Right ventricle myocardium inferior (tissue), 1 donor: ENCODE data around the gene SSR1. TPM values are rescaled to one million over a fixed set of nuclear protein-coding genes. Genes with fewer than 3 reads are reported as not detected.

Source experiments
- ATAC-seq: fragments of 200-7000 bp; cut with Tn5 transposase; one replicate; pipeline ENCODE4 v1.9.1; 2020; ENCODE audit warnings: mild to moderate bottlenecking, moderate library complexity
- DNase-seq: peaks from one replicate; pipeline ENCODE4 v3.0.0; 2021; ENCODE audit errors: missing footprints
- intact Hi-C: fragments of 100-400 bp; cut with DNase I; formaldehyde crosslinking; loops from one replicate; pipeline ENCODE4 v1.11.0; 2022
- total RNA-seq: library from RNA; stranded (reverse); fragmentation: NEBNext Ultra II Directional; extraction: Animal tissue kit (Norgen Biotek cat#: 25700); gene quantifications from one replicate; pipeline ENCODE4 v1.2.1, GENCODE V29; 2021
- donor health status: DM: no; HTN: yes; CAD: no; lungs with severe emphysema.

Gene SSR1
- total RNA-seq, 1 donor from 2014 or later: 58.5 TPM

- intact Hi-C loops: no loop called here
- DNase-seq (no peak), ATAC-seq (no peak)
These were observed 81.9 kb downstream of the SSR1 start for GRCh38 chr6:7230956-7231713.

GRCh38 chr6:7230327-7230691 lies 82.7 kb downstream of the SSR1 start:
- DNase-seq (no peak), ATAC-seq (no peak)
- intact Hi-C loops: no loop called here

GRCh38 chr6:7229376-7230326 lies 83.3 kb downstream of the SSR1 start:
- no peak for ATAC-seq
- DNase-seq: no peak

GRCh38 chr6:7228662-7229375 lies 84.2 kb downstream of the SSR1 start:
- ATAC-seq: no peak
- intact Hi-C loops: loop anchor here (10.0 kb wide), 1 partner anchor 234 kb away; no protein-coding TSS in a partner anchor
- no peak for DNase-seq

More at GRCh38 chr6:7229376-7230326, 83.3 kb downstream of the SSR1 start:
- intact Hi-C loops: loop anchor here (10.0 kb wide), 1 partner anchor 235 kb away; no protein-coding TSS in a partner anchor

GRCh38 chr6:7224731-7225130 lies 88.3 kb downstream of the SSR1 start:
- intact Hi-C loops: loop anchor here (10.0 kb wide), 1 partner anchor 230 kb away; no protein-coding TSS in a partner anchor
- DNase-seq (no peak), ATAC-seq (peak; percentile 54)

GRCh38 chr6:7222197-7222596 lies 90.8 kb downstream of the SSR1 start:
- DNase-seq (no peak), ATAC-seq (no peak)
- intact Hi-C loops: loop anchor here (10.0 kb wide), 1 partner anchor 227 kb away; no protein-coding TSS in a partner anchor

- intact Hi-C loops: loop anchor here (2.0 kb wide), 1 partner anchor 111 kb away; no protein-coding TSS in a partner anchor
- DNase-seq (no peak), ATAC-seq (peak; percentile 30)
These were observed 93.7 kb downstream of the SSR1 start for GRCh38 chr6:7219310-7219709.

- no peak for DNase-seq
- ATAC-seq: no peak
- intact Hi-C loops: loop anchor here (2.0 kb wide), 1 partner anchor 110 kb away; no protein-coding TSS in a partner anchor
These were observed 94.5 kb downstream of the SSR1 start for GRCh38 chr6:7218406-7218988.

Other genes with a start within 250 kb of the SSR1 start
- 34.2 TPM for gene RREB1, start 205.2 kb downstream of the SSR1 start, total RNA-seq
- 0.11 TPM for gene CAGE1, start 76.5 kb upstream of the SSR1 start, total RNA-seq
- 12.4 TPM for gene RIOK1, start 76.6 kb upstream of the SSR1 start, total RNA-seq
- 305 TPM for gene DSP, start 228.5 kb upstream of the SSR1 start, total RNA-seq